ENCODE measurements around the gene MIEF1.

GRCh38 chr22:39518144-39518786 lies 16.2 kb downstream of the MIEF1 start:
- TF ChIP-seq POLR2A (IDR thresholded peaks at IDR 0.05) (no peak), CTCF (IDR thresholded peaks at IDR 0.05) (no peak), POLR2AphosphoS5 (IDR thresholded peaks at IDR 0.05) (no peak)

Measured in prostate gland (tissue), 2 donors.